GM12878 (cell line): ENCODE results near the gene CEP131. TPM values are rescaled to one million over a fixed set of nuclear protein-coding genes. Genes with fewer than 3 reads are reported as not detected.

Experiments used
- ATAC-seq: fragments of 200-7000 bp; cut with Tn5 transposase; 3 replicates; pipeline ENCODE4 v1.9.1; 2020; ENCODE audit warnings: mild to moderate bottlenecking, moderate library complexity
- BruUV-seq: library from RNA; stranded (reverse); fragments of 400-500 nt; replicated peaks from 2 replicates; lab custom pipeline; 2021; lab: Mats Ljungman, UMichigan
- CTCF ChIA-PET: fragments of 300-600 bp; sonication (Branson Sonifier 250); formaldehyde crosslinking; extraction: SDS; loops from one replicate; lab custom pipeline; 2021; ENCODE audit warnings: inconsistent platforms; lab: Yijun Ruan, JAX
- POLR2A ChIA-PET: fragments of 350-600 bp; formaldehyde crosslinking; extraction: SDS; loops from one replicate; lab custom pipeline; 2021; ENCODE audit warnings: inconsistent platforms; lab: Charles Lee
- RAD21 ChIA-PET: fragments of 300-600 bp; sonication (Branson Sonifier 250); formaldehyde crosslinking; loops from one replicate; lab custom pipeline; 2023; ENCODE audit warnings: antibody characterized with exemption; ENCODE audit not compliant: unreplicated experiment; lab: Charles Lee
- SMC1A ChIA-PET: fragments of 300-600 bp; sonication (Branson Sonifier 250); formaldehyde crosslinking; loops from one replicate; lab custom pipeline; 2023; ENCODE audit not compliant: unreplicated experiment, uncharacterized antibody; lab: Charles Lee
- DNase-seq: peaks from one replicate; pipeline ENCODE4 v3.0.0-alpha.2; 2011; ENCODE audit warnings: low read depth, low spot score
- FAIRE-seq: peaks from 3 replicates; lab custom pipeline; 2011; peaks lifted over from hg19 to GRCh38; lab: Jason Lieb, UNC
- H2AFZ ChIP-seq: 2 replicates; pipeline ENCODE4 v1.6.0; 2011; ENCODE audit warnings: low read depth, low read length, control low read depth; ENCODE audit not compliant: control insufficient read depth
- H3K27ac ChIP-seq: 2 replicates; pipeline ENCODE4 v1.5.1; 2011; ENCODE audit warnings: control low read depth; ENCODE audit not compliant: control insufficient read depth, insufficient read depth
- H3K27me3 ChIP-seq, 2 experiments: replicated peaks in 1 of 2; 2 replicates each; pipeline versions ENCODE4 v1.6.0 to v1.6.1; 2011; ENCODE audit warnings: low read length in 1 of 2; ENCODE audit not compliant: control insufficient read depth in 2 of 2, insufficient read depth in 2 of 2
- H3K36me3 ChIP-seq, 2 experiments: 2 replicates each; pipeline ENCODE4 v1.5.1; 2011; ENCODE audit warnings: low read length in 1 of 2; ENCODE audit not compliant: control insufficient read depth in 2 of 2, insufficient read depth in 2 of 2
- H3K4me1 ChIP-seq: 2 replicates; pipeline ENCODE4 v1.6.1; 2011; ENCODE audit warnings: mild to moderate bottlenecking, low read length, moderate library complexity, mixed read lengths; ENCODE audit not compliant: control insufficient read depth, insufficient read depth
- H3K4me2 ChIP-seq: 2 replicates; pipeline ENCODE4 v1.6.0; 2011; ENCODE audit warnings: control low read depth; ENCODE audit not compliant: control insufficient read depth, insufficient read depth
- H3K4me3 ChIP-seq: fragments of 200-600 bp; sonication (generic); 2 replicates; pipeline ENCODE4 v1.5.1; 2016
- H3K79me2 ChIP-seq: 2 replicates; pipeline ENCODE4 v1.6.0; 2011; ENCODE audit warnings: low read length; ENCODE audit not compliant: control insufficient read depth, insufficient read depth
- H3K9ac ChIP-seq: 2 replicates; pipeline ENCODE4 v1.8.0; 2011; ENCODE audit warnings: low read length, control low read depth, mixed read lengths; ENCODE audit not compliant: control insufficient read depth, insufficient read depth
- H3K9me3 ChIP-seq: replicated peaks from 3 replicates; pipeline ENCODE4 v1.5.1; 2011; ENCODE audit warnings: mild to moderate bottlenecking, low read length; ENCODE audit not compliant: control insufficient read depth, insufficient read depth
- H4K20me1 ChIP-seq: 2 replicates; pipeline ENCODE4 v1.6.0; 2011; ENCODE audit not compliant: control insufficient read depth, insufficient read depth
- CEBPB ChIP-seq, 2 experiments: fragments of 150-350 bp in 1 of 2; IDR thresholded peaks; 2 replicates each; pipeline ENCODE4 v1.6.1; 2012 to 2014; ENCODE audit warnings: low read depth in 2 of 2, low read length in 2 of 2, borderline replicate concordance in 1 of 2, inconsistent platforms in 1 of 2
- MXI1 ChIP-seq: fragments of 150-350 bp; IDR thresholded peaks from 2 replicates; pipeline ENCODE4 v1.6.1; 2011; ENCODE audit warnings: low read depth, mild to moderate bottlenecking, inconsistent platforms, low read length, improper control_type of control experiment
- NR2C1 ChIP-seq: fragments of 450-650 bp; IDR thresholded peaks from 2 replicates; pipeline ENCODE4 v1.6.1; 2017; ENCODE audit warnings: antibody characterized with exemption, mild to moderate bottlenecking, moderate library complexity
- RFX5 ChIP-seq: IDR thresholded peaks from 2 replicates; pipeline ENCODE4 v1.6.1; 2011; ENCODE audit warnings: low read depth, low read length, improper control_type of control experiment
- RUNX3 ChIP-seq: IDR thresholded peaks from 2 replicates; pipeline ENCODE4 v1.6.1; 2012; ENCODE audit warnings: low read length, inconsistent platforms
- ZNF24 ChIP-seq: fragments of 450-650 bp; IDR thresholded peaks from 2 replicates; pipeline ENCODE4 v1.6.1; 2017; ENCODE audit warnings: antibody characterized with exemption, mild to moderate bottlenecking
- WGBS: methylation state at CpG from one replicate; pipeline ENCODE4 v1.1.6; 2016; ENCODE audit warnings: low lambda C conversion rate; ENCODE audit not compliant: insufficient replicate concordance, insufficient coverage; ENCODE audit errors: missing lambda C conversion rate; 5-methylcytosine and 5-hydroxymethylcytosine counted together
- in situ Hi-C: fragments of 300-500 bp; cut with MboI; formaldehyde crosslinking; loops from 9 replicates; pipeline ENCODE4 v1.14.3; 2018; ENCODE audit warnings: mixed read lengths
- intact Hi-C: fragments of 100-400 bp; cut with micrococcal nuclease; formaldehyde crosslinking; loops from one replicate; pipeline ENCODE4 v1.14.2; 2022; ENCODE audit not compliant: unreplicated experiment
- polyA plus RNA-seq, 11 experiments: library from polyadenylated mRNA; depleted of rRNA in 4 of 11; unstranded in 6 of 11; stranded (reverse) in 5 of 11; fragments of >200 nt; fragmentation: Nextera tagmentation in 4 of 11; fragmentation: Illumina TruSeq in 1 of 11; extraction: Ambion mirVana in 4 of 11; extraction: Trizol in 1 of 11; gene quantifications; 1 replicate in 1 of 11; 2 replicates in 10 of 11; pipeline versions ENCODE4 v1.2.1 to v1.2.3, GENCODE V29; 2011 to 2016; ENCODE audit warnings: inconsistent platforms in 2 of 11, missing spikeins in 2 of 11, low read depth in 1 of 11
- total RNA-seq, 4 experiments: library from RNA; depleted of rRNA in 3 of 4; stranded (reverse); fragments of >200 nt in 3 of 4; fragmentation: Illumina TruSeq in 1 of 4; extraction: Trizol in 1 of 4; gene quantifications; 2 replicates each; pipeline versions ENCODE4 v1.2.1 to v1.2.3, GENCODE V29; 2013 to 2021
- TF ChIP-seq, protein P1 (sequence below): fragments of 450-650 bp; IDR thresholded peaks from 2 replicates; pipeline ENCODE4 v1.6.1; 2017; ENCODE audit warnings: antibody characterized with exemption, mild to moderate bottlenecking, moderate library complexity
- TF ChIP-seq, protein P2 (sequence below): IDR thresholded peaks from 2 replicates; pipeline ENCODE4 v1.6.1; 2012; ENCODE audit warnings: improper control_type of control experiment, low read depth, low read length; ENCODE audit not compliant: insufficient replicate concordance

The CEP131 gene
- total and polyA plus RNA-seq, 10 of the 15 experiments (the other 5 are each of a cell fraction or from before 2014, with no cell fraction given) = 0.05 to 17.3 (median 6.7) TPM

DNA sequence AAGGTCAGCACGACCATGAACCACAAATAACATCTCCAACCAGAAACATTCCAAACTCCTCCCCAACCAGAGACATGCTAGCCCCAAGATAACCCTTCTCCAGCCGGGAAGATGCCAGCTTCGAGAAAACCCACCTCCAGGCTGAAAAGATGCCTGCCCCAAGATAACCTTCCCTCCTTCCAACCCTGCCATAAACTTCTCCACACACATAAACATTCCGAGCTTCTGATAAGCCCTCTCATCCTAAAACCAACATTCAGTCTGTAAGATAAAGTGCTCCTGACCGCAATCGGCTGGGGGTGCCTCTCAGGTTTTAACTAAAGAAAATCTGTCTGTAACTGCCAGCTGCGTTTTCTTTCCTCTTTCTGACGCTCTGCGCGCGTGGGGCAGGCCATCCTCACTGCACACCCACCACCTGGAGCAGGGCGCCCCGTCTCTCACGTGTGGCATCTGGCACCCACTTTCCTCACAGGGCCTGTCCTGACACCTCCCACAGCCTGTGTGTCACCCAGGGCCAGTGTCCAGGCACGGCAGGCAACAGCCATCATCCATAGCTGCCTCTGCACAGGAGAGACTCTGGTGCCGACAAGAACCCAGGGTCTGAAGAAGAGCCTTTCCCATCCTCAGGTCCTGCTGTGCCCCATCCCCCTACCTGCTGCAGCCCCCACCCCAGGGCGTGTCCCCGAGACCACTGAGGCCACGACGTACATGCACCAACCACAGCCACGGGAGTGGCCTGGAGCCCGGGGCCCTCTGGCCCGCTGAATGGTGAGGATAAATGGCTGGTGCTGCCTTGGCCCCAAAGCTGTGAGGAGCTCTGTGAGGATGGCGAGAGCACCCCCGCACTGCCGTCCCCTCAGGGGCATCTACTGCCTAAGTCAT, 12.4 kb upstream of the CEP131 start:
- in situ Hi-C loops (loop anchor here (25.0 kb wide), 1 partner anchor 223 kb away; no protein-coding TSS in a partner anchor), intact Hi-C loops (no loop called here)
- ChIA-PET SMC1A (no interaction called here), RAD21 (no interaction called here), POLR2A (no interaction called here), CTCF (no interaction called here)
- peaks cover 0 to 9% of the 10 kb centered on the region in 2 experiments; a peak in 2 of 4 replicates for H3K36me3 ChIP-seq
- H2AFZ ChIP-seq = no peak overlapping the region
- no peaks in the 10 kb centered on the region for H4K20me1 ChIP-seq
- H3K4me3 ChIP-seq = no peak overlapping the region
- DNase-seq = no peak
- BruUV-seq = no TSS peak
- peaks cover 25% of the 10 kb centered on the region for H3K79me2 ChIP-seq
- peaks cover 7% of the 10 kb centered on the region for H3K4me1 ChIP-seq
- ATAC-seq = no peak
- TF ChIP-seq ZNF24 (no peak), CEBPB (IDR thresholded peaks at IDR 0.05; ENCODE audit: borderline replicate concordance in 1 of 2, low read depth in 2 of 2, low read length in 2 of 2) (no peak), MXI1 (no peak), RUNX3 (no peak), NR2C1 (no peak), RFX5 (no peak)
- TF ChIP-seq, protein P1, sequence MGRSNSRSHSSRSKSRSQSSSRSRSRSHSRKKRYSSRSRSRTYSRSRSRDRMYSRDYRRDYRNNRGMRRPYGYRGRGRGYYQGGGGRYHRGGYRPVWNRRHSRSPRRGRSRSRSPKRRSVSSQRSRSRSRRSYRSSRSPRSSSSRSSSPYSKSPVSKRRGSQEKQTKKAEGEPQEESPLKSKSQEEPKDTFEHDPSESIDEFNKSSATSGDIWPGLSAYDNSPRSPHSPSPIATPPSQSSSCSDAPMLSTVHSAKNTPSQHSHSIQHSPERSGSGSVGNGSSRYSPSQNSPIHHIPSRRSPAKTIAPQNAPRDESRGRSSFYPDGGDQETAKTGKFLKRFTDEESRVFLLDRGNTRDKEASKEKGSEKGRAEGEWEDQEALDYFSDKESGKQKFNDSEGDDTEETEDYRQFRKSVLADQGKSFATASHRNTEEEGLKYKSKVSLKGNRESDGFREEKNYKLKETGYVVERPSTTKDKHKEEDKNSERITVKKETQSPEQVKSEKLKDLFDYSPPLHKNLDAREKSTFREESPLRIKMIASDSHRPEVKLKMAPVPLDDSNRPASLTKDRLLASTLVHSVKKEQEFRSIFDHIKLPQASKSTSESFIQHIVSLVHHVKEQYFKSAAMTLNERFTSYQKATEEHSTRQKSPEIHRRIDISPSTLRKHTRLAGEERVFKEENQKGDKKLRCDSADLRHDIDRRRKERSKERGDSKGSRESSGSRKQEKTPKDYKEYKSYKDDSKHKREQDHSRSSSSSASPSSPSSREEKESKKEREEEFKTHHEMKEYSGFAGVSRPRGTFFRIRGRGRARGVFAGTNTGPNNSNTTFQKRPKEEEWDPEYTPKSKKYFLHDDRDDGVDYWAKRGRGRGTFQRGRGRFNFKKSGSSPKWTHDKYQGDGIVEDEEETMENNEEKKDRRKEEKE = no peak
- TF ChIP-seq, protein P2, sequence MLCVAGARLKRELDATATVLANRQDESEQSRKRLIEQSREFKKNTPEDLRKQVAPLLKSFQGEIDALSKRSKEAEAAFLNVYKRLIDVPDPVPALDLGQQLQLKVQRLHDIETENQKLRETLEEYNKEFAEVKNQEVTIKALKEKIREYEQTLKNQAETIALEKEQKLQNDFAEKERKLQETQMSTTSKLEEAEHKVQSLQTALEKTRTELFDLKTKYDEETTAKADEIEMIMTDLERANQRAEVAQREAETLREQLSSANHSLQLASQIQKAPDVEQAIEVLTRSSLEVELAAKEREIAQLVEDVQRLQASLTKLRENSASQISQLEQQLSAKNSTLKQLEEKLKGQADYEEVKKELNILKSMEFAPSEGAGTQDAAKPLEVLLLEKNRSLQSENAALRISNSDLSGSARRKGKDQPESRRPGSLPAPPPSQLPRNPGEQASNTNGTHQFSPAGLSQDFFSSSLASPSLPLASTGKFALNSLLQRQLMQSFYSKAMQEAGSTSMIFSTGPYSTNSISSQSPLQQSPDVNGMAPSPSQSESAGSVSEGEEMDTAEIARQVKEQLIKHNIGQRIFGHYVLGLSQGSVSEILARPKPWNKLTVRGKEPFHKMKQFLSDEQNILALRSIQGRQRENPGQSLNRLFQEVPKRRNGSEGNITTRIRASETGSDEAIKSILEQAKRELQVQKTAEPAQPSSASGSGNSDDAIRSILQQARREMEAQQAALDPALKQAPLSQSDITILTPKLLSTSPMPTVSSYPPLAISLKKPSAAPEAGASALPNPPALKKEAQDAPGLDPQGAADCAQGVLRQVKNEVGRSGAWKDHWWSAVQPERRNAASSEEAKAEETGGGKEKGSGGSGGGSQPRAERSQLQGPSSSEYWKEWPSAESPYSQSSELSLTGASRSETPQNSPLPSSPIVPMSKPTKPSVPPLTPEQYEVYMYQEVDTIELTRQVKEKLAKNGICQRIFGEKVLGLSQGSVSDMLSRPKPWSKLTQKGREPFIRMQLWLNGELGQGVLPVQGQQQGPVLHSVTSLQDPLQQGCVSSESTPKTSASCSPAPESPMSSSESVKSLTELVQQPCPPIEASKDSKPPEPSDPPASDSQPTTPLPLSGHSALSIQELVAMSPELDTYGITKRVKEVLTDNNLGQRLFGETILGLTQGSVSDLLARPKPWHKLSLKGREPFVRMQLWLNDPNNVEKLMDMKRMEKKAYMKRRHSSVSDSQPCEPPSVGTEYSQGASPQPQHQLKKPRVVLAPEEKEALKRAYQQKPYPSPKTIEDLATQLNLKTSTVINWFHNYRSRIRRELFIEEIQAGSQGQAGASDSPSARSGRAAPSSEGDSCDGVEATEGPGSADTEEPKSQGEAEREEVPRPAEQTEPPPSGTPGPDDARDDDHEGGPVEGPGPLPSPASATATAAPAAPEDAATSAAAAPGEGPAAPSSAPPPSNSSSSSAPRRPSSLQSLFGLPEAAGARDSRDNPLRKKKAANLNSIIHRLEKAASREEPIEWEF = no peak
- no peaks in the 10 kb centered on the region for H3K9me3 ChIP-seq
- H3K27me3 ChIP-seq = no peaks in the 10 kb centered on the region
- FAIRE-seq = no peak
- WGBS = 85% methylated on average over 26 of the region's 26 CpGs
- no peak overlapping the region for H3K4me2 ChIP-seq
- H3K27ac ChIP-seq = no peak overlapping the region
- no peak overlapping the region for H3K9ac ChIP-seq
